Lower lobe of right lung (tissue), 2 donors: ENCODE measurements around the gene DYSF. TPM values are rescaled to one million over a fixed set of nuclear protein-coding genes. Genes with fewer than 3 reads are reported as not detected.

Experiments used
- ATAC-seq, 2 donors: fragments of 200-7000 bp; cut with Tn5 transposase; one replicate each; pipeline ENCODE4 v1.9.1; 2020 to 2022; ENCODE audit warnings: mild to moderate bottlenecking in 2 of 2, moderate library complexity in 2 of 2
- DNase-seq: peaks from one replicate; pipeline ENCODE4 v3.0.0-alpha.2; 2020
- H3K27ac ChIP-seq: fragments of 200-600 bp; one replicate; pipeline ENCODE4 v1.8.0; 2022
- H3K27me3 ChIP-seq: fragments of 200-600 bp; one replicate; pipeline ENCODE4 v1.8.0; 2022; ENCODE audit warnings: low read depth
- H3K36me3 ChIP-seq: fragments of 200-600 bp; one replicate; pipeline ENCODE4 v1.8.0; 2022; ENCODE audit warnings: mild to moderate bottlenecking
- H3K4me1 ChIP-seq: fragments of 200-600 bp; one replicate; pipeline ENCODE4 v1.8.0; 2022
- H3K4me3 ChIP-seq: fragments of 200-600 bp; one replicate; pipeline ENCODE4 v1.8.0; 2022; ENCODE audit warnings: mild to moderate bottlenecking
- H3K9me3 ChIP-seq: fragments of 200-600 bp; one replicate; pipeline ENCODE4 v1.8.0; 2022
- CTCF ChIP-seq: fragments of 200-600 bp; IDR thresholded peaks from one replicate; pipeline ENCODE4 v1.8.0; 2022; ENCODE audit warnings: antibody characterized with exemption, mild to moderate bottlenecking
- intact Hi-C: fragments of 100-400 bp; cut with DNase I; formaldehyde crosslinking; loops from one replicate; pipeline ENCODE4 v1.11.0; 2022
- total RNA-seq: library from RNA; stranded (reverse); fragmentation: NEBNext Ultra II Directional; extraction: Animal tissue kit (Norgen Biotek cat#: 25700); gene quantifications from one replicate; pipeline ENCODE4 v1.2.1, GENCODE V29; 2021
- donor health status: DM: no; HTN: yes; CAD: no; lungs with severe emphysema.

The DYSF gene
- total RNA-seq, 1 donor from 2014 or later, result 41.2 TPM

- H3K27ac ChIP-seq, result no peak overlapping the region
- intact Hi-C loops, result no loop called here
- peaks cover 9% of the 10 kb centered on the region for H3K36me3 ChIP-seq
- no peaks in the 10 kb centered on the region for H3K4me1 ChIP-seq
- DNase-seq, result peak; percentile 16
- H3K9me3 ChIP-seq, result no peaks in the 10 kb centered on the region
- H3K27me3 ChIP-seq, result no peaks in the 10 kb centered on the region
- no peak for ATAC-seq
- no peak for TF ChIP-seq CTCF
- no peak overlapping the region for H3K4me3 ChIP-seq
Observed at GRCh38 chr2:71559080-71559827, 105.9 kb downstream of the DYSF start.

GRCh38 chr2:71559828-71560637, 106.7 kb downstream of the DYSF start:
- DNase-seq (peak; percentile 31), ATAC-seq (no peak)
- H3K27ac ChIP-seq, result no peak overlapping the region
- H3K9me3 ChIP-seq, result no peaks in the 10 kb centered on the region
- H3K4me3 ChIP-seq, result no peak overlapping the region
- peaks cover 9% of the 10 kb centered on the region for H3K36me3 ChIP-seq
- TF ChIP-seq CTCF, result no peak
- intact Hi-C loops, result no loop called here
- H3K4me1 ChIP-seq, result no peaks in the 10 kb centered on the region
- H3K27me3 ChIP-seq, result no peaks in the 10 kb centered on the region

- no peak overlapping the region for H3K4me3 ChIP-seq
- no peaks in the 10 kb centered on the region for H3K4me1 ChIP-seq
- ATAC-seq, result no peak
- H3K9me3 ChIP-seq, result no peaks in the 10 kb centered on the region
- no peaks in the 10 kb centered on the region for H3K27me3 ChIP-seq
- intact Hi-C loops, result no loop called here
- TF ChIP-seq CTCF, result no peak
- DNase-seq, result peak; percentile 18
- H3K36me3 ChIP-seq, result peaks cover 9% of the 10 kb centered on the region
- no peak overlapping the region for H3K27ac ChIP-seq
Observed at GRCh38 chr2:71560638-71561011, 107.3 kb downstream of the DYSF start.

- Histone ChIP-seq H3K27me3 (no peaks in the 10 kb centered on the region), H3K9me3 (no peaks in the 10 kb centered on the region), H3K4me1 (no peaks in the 10 kb centered on the region), H3K27ac (no peak overlapping the region), H3K36me3 (peaks cover 9% of the 10 kb centered on the region), H3K4me3 (no peak overlapping the region)
- ATAC-seq (no peak), DNase-seq (peak; percentile 17)
- TF ChIP-seq CTCF, result no peak
- intact Hi-C loops, result no loop called here
Observed at GRCh38 chr2:71561441-71562267, 108.3 kb downstream of the DYSF start.

- intact Hi-C loops, result no loop called here
- no peak for TF ChIP-seq CTCF
Observed at GRCh38 chr2:71562518-71562917, 109.2 kb downstream of the DYSF start.

More at GRCh38 chr2:71562518-71562917, 109.2 kb downstream of the DYSF start:
- H3K27ac ChIP-seq, result no peak overlapping the region
- ATAC-seq, result no peak
- H3K4me3 ChIP-seq, result no peak overlapping the region
- DNase-seq, result peak; percentile 24
- H3K4me1 ChIP-seq, result no peaks in the 10 kb centered on the region
- no peaks in the 10 kb centered on the region for H3K27me3 ChIP-seq
- peaks cover 9% of the 10 kb centered on the region for H3K36me3 ChIP-seq
- H3K9me3 ChIP-seq, result no peaks in the 10 kb centered on the region
